HG03378 (cell line): ENCODE data around the gene RPE65.
A peak's percentile ranks its signal among the peaks of the same experiment; 100 is the strongest.
"Not testable (repeated sequence)": the region's sequence is repeated elsewhere in the genome, so short reads cannot be mapped to it uniquely, and the experiment has no call there.

Experiments
- ATAC-seq: cut with Tn5 transposase; IDR thresholded peaks from one replicate; pipeline ENCODE4 v1.9.1; 2021; ENCODE audit warnings: mild to moderate bottlenecking, moderate library complexity; ENCODE audit not compliant: unreplicated experiment

Gene RPE65

GRCh38 chr1:68453060-68453670 lies 3.4 kb upstream of the RPE65 start:
- ATAC-seq, result no peak

- ATAC-seq, result no peak
These were observed 1.4 kb downstream of the RPE65 start for GRCh38 chr1:68448365-68448764.

GRCh38 chr1:68445709-68446108 lies 4.0 kb downstream of the RPE65 start:
- no peak for ATAC-seq

DNA sequence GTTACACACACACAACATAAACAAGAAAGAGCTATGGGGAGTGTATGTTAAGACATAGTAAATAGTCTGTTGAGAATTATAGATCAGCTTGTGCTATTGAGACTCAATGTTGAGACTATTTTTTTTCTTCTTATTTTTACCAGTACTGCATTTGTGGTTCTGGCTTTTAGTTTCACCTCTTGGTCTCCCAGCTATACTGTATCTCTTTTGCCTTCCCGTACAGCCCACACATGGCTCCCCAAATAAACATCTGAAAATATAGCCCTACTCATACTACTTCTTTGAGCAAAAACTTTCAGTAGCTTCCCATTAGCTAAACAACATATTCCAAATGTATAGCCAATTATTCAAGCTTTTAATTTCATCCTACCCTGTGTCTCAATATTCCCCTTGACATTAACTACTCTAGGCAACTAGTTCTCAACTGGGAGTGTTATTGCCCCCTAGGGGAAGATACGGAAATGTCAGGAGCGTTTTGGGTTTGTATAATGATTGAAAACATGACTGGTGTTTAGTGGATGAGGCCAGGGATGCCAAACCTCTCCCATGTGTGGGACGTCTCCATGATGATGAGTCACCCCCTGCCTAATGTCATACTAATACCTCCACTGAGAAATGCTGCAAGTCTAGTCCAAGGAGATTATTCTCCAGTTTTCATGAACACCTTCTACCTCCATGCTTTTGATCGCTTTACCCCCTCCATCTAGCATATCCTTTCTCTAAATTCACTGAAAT lies 6.8 kb downstream of the RPE65 start:
- peak; percentile 88 for ATAC-seq

DNA sequence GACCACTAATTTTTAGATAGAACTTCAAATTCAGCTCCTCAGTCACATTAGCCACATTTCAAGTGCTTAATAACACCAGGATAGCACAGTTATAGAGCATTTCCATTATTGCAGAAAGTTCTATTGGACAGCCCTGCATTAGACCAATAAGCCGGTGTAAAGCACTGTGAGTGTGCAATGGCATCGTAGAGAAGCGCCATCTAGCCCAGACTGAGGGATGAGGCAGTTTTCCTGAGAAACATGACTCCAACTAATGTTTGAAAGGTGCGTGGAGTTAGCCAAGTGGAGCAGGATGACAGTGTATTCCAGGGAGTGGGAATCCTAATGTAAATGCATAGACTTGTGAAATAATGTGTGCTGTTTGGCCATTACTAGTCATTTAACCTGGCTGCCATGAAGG lies 7.7 kb downstream of the RPE65 start:
- no peak for ATAC-seq

GRCh38 chr1:68438310-68438709 lies 11.4 kb downstream of the RPE65 start:
- peak; percentile 50 for ATAC-seq

- no peak for ATAC-seq
These were observed 16.4 kb downstream of the RPE65 start for GRCh38 chr1:68433395-68433794.

DNA sequence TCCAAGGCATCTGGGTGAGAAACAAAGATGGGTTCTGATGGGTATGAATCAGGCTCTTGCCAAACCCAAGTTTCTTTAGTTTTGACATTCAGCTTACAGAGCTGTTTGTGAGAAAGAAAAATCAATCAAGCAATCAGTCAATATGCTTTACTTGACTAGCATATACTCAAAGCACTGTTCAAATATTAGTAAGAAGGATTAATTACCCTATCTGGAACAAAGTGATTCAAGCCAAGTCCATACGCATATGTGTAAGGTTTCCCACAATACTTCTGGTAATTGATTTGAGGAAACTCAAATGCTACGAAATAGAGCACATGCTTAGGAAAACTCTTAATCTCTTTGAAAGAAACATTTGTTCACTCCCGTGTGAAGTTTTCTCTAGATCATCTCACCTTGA lies 18.7 kb downstream of the RPE65 start:
- ATAC-seq, result no peak

- ATAC-seq, result no peak
These were observed 20.4 kb downstream of the RPE65 start for GRCh38 chr1:68429233-68429808.

DNA sequence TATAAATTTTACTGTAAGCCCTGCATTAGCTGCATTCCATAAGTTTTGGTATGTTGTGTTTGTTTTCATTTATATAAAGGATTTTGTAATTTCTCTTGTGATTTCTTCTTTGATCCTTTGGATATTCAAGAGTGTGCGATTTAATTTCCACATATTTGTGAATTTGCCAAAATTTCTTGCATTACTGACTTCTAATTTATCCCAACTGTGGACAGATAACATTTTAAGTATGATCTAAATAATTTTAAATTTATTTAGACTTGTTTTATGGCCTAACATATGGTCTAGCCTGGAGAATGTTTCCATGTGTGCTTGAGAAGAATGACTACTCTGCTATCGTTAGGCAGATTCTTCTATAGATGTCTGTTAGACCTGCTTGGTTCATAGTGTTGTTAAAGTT lies 23.2 kb downstream of the RPE65 start:
- ATAC-seq, result no peak

- no peak for ATAC-seq
These were observed 28.4 kb downstream of the RPE65 start for GRCh38 chr1:68421350-68421749.

DNA sequence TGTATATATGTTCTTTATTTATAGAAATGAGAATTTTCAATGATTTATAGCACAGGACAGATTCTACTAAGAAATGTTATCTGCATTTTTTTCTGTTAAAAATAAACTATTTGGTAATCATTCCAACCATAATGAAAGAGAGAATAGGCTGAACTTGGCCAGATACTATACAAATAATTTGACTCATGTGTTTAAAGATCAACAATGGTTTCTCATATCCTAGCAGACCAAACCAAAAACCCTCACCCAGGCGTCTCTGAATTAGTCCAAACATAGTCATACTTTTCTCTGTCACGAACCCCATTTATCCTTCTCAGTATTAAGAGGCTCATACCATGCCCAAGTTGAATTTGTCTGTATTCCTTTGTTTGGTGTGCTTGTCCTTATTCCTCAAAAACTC lies 40.3 kb downstream of the RPE65 start:
- ATAC-seq, result no peak

DNA sequence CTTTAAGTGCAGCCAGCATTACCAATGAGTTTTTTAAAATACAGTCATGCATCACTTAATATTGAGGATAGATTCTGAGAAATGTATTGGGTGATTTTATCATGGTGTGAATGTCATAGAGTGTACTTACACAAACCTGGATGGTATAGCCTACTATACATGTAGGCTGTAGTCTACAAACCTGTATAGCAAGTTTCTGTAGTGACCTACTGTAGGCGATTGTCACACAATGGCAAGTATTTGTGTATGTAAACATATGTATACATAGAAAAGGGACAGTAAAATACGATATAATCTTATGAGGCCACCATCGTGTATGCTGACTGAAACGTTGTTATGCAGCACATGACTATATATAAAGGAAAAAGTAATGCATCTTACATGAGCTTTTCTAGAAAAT lies 48.2 kb downstream of the RPE65 start:
- ATAC-seq, result no peak

DNA sequence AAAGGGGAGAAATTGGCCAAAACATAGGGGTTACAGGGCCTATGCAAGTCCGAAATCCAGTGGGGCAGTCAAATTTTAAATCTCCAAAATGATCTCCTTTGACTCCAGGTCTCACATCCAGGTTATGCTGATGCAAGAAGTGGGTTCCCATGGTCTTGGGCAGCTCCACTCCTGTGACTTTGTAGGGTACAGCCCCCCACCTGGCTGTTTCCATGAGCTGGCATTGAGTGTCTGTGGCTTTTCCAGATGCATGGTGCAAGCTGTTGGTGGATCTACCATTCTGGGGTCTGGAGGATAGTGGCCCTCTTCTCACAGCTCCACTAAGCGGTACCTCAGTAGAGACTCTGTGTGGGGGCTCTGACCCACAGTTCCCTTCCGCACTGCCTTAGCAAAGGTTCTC lies 54.2 kb downstream of the RPE65 start:
- not testable (repeated sequence) for ATAC-seq

GRCh38 chr1:68392474-68392873 lies 57.3 kb downstream of the RPE65 start:
- not testable (repeated sequence) for ATAC-seq

GRCh38 chr1:68385798-68386524 lies 63.8 kb downstream of the RPE65 start:
- ATAC-seq, result not testable (repeated sequence)

- no peak for ATAC-seq
These were observed 64.8 kb downstream of the RPE65 start for GRCh38 chr1:68384872-68385411.

- ATAC-seq, result no peak
These were observed 65.4 kb downstream of the RPE65 start for GRCh38 chr1:68384321-68384813.

DNA sequence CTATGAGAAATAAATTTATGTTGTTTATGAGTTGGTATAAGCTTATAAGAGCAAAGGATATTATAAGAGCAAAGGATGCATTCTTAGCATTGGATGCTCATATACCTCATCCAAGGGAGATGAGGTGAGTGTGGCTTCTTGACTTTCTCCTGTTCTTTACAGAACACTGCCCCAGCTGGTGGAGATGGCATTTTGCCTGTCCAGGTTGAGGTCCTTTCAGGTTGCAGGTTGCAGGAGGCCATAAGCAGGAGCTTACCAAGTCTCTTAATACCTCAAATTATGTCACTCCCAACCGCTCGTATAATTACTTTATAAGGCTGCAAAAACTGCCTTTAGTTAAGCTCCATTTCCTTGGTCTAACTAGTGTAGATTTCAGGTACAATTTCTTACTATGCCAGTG lies 66.7 kb downstream of the RPE65 start:
- no peak for ATAC-seq

DNA sequence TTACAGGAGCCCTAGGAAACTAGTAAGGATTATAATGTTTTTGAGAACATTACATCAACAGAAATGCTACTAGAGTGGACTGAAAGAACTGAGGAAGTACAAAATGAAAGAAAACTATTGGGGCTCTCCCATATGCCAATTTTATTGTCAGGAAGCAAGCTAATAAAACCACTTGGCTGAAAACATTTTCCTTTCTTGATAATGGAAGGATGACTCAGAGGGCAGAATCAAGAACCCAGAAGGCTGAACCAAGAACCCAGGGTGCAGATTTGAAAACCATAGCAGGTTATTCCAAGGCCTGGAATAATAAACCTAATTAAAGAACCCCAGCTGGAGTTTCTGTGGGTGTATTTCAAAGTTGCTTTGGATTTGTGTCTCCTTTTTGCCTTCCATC lies 70.7 kb downstream of the RPE65 start:
- ATAC-seq, result no peak
